HFF-Myc (cell line): ENCODE data around the gene TNIK.

Experiments
- DNase-seq: peaks from one replicate; pipeline ENCODE4 v3.0.0-alpha.2; 2011; ENCODE audit warnings: low read depth; ENCODE audit errors: extremely low read depth
- H3K4me3 ChIP-seq: replicated peaks from 2 replicates; pipeline ENCODE4 v1.5.1; 2011; ENCODE audit warnings: low read depth, mild to moderate bottlenecking, control low read depth, low read length
- TF ChIP-seq, protein P1 (sequence below): IDR thresholded peaks from 2 replicates; pipeline ENCODE4 v1.5.1; 2012; ENCODE audit warnings: mild to moderate bottlenecking, low read depth, low read length, control low read depth; ENCODE audit errors: missing control alignments

The TNIK gene

DNA sequence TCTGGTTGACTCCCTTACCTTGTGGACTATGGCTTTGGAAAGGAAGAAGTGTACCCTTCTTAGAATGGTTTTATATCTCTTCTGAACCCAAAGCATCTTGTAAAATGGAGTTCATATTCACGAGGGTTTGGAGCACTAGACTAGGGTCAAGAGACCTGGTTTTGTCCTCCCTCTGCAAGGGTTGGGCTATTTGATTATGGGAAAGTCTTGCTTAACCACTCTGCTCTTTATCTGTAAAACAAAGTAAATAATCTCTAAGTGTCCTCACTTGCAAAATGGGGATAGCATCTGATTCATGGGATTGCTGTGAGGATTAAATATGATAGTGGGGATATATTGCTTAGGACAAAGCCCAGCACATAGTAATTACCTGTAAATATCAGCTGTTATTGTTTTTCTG lies 415.8 kb downstream of the TNIK start:
- TF ChIP-seq, protein P1, sequence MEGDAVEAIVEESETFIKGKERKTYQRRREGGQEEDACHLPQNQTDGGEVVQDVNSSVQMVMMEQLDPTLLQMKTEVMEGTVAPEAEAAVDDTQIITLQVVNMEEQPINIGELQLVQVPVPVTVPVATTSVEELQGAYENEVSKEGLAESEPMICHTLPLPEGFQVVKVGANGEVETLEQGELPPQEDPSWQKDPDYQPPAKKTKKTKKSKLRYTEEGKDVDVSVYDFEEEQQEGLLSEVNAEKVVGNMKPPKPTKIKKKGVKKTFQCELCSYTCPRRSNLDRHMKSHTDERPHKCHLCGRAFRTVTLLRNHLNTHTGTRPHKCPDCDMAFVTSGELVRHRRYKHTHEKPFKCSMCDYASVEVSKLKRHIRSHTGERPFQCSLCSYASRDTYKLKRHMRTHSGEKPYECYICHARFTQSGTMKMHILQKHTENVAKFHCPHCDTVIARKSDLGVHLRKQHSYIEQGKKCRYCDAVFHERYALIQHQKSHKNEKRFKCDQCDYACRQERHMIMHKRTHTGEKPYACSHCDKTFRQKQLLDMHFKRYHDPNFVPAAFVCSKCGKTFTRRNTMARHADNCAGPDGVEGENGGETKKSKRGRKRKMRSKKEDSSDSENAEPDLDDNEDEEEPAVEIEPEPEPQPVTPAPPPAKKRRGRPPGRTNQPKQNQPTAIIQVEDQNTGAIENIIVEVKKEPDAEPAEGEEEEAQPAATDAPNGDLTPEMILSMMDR: no peak
- H3K4me3 ChIP-seq: no peak overlapping the region
- DNase-seq: no peak

DNA sequence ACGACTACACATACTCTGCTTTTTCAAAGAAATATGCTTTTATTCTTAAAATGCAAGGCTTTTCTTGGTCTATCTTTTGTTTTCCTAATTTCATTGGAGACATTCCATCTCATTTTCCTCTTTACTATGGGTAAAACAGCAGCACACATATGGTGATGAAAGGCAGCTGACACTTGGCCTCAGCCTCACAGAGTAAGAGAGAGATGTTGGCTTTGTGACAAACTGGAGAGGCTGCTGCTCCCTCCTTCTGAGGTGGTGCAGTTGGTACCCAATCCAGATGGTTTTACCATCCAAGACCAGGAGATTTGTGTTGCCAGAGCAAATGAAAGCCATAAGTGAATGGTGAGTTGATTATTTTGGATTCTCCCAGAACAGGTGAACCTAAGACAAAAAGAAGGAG lies 420.5 kb downstream of the TNIK start:
- TF ChIP-seq, protein P1: no peak

DNA sequence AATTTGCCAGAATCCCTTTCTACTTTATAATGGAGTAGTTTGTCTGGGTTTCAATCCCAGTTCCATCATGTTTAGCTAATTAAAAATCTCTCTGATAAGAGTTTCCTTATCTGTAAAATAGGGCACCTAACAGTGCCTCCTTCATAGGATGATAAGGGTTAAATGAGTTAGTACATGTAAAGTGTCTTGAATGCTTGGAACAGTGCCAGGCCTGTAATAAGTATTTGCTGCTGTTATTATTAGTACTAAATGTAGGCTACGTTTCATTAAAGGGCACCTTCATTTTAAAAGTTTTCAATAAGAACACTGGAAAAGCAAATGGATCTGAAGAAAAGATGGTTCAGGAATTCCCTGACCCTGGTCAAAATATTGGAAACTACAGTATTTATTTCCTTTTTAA lies 421.9 kb downstream of the TNIK start:
- TF ChIP-seq, protein P1: no peak
- no peak overlapping the region for H3K4me3 ChIP-seq
- DNase-seq: no peak

More for the DNA sequence above, 420.5 kb downstream of the TNIK start:
- no peak for DNase-seq
- no peak overlapping the region for H3K4me3 ChIP-seq

DNA sequence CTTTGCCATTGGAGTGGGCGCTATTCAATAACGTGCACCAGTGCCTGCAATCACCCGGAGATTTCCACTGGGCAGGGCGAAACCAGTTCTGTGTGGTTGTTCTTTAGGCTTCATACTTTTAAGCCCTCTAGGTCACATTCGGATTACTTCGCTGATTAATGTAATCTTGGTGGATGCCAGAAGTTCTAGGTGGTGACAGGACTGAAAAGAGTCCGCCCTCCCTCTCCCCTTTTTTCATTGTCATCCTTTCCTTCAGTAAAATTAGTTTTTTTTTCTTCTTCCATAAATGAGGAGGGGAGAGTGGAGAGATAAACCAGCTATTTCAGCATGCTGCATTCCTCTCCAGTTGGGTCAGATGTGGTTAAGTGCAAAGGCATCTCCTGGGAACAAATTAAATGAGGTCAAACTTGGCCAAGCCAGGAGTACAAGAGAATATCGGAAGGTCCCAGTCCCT lies 431.4 kb downstream of the TNIK start:
- peak; percentile 17 for DNase-seq
- TF ChIP-seq, protein P1: no peak
- H3K4me3 ChIP-seq: peak overlapping the region; percentile 23

DNA sequence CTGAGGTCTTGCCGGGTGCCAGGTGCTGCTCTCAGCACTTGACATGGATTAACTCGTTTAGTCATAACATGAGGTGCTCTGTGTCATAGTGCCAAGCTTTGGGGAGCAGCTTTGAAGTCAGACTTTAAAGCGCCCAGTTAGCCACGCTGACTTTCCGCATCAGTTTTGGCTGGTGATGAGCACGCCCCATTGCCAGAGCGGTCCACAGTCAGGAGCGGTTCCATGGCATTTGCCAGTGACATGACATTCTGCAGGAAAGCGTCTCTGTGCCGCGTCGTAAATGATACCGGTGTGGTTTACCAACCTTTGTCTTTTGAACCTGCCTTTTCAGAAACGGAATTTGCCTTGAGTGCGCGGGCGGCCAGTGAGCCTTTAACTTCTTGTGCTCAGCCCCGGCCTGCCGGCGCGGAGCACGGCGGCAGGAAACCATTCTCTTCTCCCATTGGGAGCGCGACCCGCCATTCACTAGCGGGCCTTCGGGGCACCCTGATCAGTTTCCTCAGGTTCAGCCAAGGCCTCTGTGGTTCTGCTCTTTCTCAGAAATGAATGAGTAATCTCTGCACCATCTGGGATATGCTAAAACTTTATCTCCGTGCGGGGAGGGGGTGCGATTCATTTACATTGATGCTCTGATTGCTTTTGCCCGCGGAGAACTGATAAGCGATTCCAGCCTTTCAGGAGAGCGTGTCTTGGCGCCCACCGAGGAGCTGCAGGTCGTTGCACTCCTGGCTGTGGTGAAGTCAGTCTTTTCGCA lies 432.0 kb downstream of the TNIK start:
- H3K4me3 ChIP-seq: peak overlapping the region; percentile 23
- TF ChIP-seq, protein P1: no peak
- peak; percentile 37 for DNase-seq

DNA sequence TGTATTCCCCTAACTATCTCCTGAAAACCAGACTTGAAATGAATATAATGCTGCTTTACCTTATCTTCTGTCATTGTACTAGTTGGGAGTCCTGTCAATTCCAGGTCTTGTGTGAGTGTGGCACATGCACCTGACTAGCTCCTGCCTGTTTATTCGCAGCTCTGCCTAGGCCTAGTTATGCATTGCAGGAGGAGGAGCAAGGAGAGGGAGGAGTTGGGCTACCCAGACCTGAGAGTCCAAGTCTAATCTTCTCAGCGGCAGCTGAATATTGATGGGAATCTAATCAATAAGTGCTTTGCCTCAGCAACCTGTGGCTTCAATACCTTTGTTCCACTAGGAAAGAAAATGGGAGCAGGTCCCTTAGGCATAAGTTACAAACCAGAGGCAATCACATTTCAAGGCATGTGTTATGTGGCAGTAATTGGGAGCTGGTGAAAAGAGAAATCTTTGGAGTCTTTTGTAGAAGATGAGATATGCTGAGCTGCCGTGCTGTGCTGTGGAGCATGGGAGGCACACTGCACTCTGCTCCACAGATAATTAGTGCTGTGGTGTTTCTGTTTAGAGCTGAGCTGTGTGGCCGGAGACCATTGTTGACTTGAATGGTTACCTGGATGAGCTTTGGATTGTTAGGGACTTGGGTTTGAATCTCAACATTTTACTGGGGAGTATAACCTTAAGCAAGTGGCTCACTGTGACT lies 433.5 kb downstream of the TNIK start, which contains the start of gene SLC2A2:
TSS of gene SLC2A2 (minus strand) at position 124 of the 697 bp plus-strand sequence. CDS start at position 74, 50 bp downstream.
- H3K4me3 ChIP-seq: no peak within 1 kb of the TSS
- DNase-seq: no peak
- TF ChIP-seq, protein P1: no peak
